Nephron progenitor cell (in vitro differentiated cells): Measurements from ENCODE around the gene PSEN1.

Experiments used
- DNase-seq: peaks from one replicate; pipeline ENCODE4 v3.0.0; 2021
- H3K27ac Mint-ChIP-seq: 2 replicates; pipeline ENCODE4 v1.8.0; 2021; ENCODE audit warnings: mild to moderate bottlenecking, moderate library complexity, mixed read lengths
- H3K27me3 Mint-ChIP-seq: 2 replicates; pipeline ENCODE4 v1.8.0; 2021; ENCODE audit warnings: mild to moderate bottlenecking, low read depth, mixed read lengths; ENCODE audit not compliant: poor library complexity
- H3K36me3 Mint-ChIP-seq: 2 replicates; pipeline ENCODE4 v1.8.0; 2021; ENCODE audit warnings: low read depth, mixed read lengths
- H3K4me1 Mint-ChIP-seq: 2 replicates; pipeline ENCODE4 v1.8.0; 2021; ENCODE audit warnings: mixed read lengths
- H3K4me3 Mint-ChIP-seq: 2 replicates; pipeline ENCODE4 v1.8.0; 2021; ENCODE audit warnings: mild to moderate bottlenecking, moderate library complexity, mixed read lengths
- H3K9me3 Mint-ChIP-seq: 2 replicates; pipeline ENCODE4 v1.8.0; 2021; ENCODE audit warnings: mild to moderate bottlenecking, moderate library complexity, mixed read lengths
- TF ChIP-seq, protein P1 (sequence below): fragments of 200-600 bp; sonication (generic); IDR thresholded peaks from 2 replicates; pipeline ENCODE4 v1.5.0; 2021; ENCODE audit warnings: antibody characterized with exemption

PSEN1 gene

DNA sequence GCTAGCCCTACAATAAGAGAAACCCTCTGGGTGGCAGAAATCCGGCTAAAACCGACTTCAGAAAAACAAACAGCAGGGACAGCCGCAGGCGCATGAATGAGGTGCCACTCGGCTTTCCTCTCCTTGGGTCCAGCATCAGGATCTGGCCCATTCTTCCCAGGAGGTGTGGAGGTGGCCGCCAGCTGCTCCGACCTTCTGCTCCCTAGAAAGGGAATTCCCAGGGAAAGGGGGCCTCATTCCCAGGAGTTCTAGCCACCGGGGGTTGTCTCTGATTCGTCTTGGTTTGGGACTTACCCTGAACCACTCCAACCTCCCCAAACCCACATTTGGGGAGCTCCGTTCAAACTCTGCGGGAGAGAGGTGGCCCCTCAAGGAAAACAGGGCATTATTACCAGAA, 114.0 kb downstream of the PSEN1 start:
- Mint-ChIP-seq H3K27me3 (peaks cover 14% of the 10 kb centered on the region), H3K4me3 (no peak overlapping the region), H3K9me3 (no peaks in the 10 kb centered on the region), H3K36me3 (no peaks in the 10 kb centered on the region), H3K27ac (no peak overlapping the region), H3K4me1 (peaks cover 61% of the 10 kb centered on the region)
- TF ChIP-seq, protein P1, sequence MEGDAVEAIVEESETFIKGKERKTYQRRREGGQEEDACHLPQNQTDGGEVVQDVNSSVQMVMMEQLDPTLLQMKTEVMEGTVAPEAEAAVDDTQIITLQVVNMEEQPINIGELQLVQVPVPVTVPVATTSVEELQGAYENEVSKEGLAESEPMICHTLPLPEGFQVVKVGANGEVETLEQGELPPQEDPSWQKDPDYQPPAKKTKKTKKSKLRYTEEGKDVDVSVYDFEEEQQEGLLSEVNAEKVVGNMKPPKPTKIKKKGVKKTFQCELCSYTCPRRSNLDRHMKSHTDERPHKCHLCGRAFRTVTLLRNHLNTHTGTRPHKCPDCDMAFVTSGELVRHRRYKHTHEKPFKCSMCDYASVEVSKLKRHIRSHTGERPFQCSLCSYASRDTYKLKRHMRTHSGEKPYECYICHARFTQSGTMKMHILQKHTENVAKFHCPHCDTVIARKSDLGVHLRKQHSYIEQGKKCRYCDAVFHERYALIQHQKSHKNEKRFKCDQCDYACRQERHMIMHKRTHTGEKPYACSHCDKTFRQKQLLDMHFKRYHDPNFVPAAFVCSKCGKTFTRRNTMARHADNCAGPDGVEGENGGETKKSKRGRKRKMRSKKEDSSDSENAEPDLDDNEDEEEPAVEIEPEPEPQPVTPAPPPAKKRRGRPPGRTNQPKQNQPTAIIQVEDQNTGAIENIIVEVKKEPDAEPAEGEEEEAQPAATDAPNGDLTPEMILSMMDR, result no peak
- DNase-seq, result no peak

DNA sequence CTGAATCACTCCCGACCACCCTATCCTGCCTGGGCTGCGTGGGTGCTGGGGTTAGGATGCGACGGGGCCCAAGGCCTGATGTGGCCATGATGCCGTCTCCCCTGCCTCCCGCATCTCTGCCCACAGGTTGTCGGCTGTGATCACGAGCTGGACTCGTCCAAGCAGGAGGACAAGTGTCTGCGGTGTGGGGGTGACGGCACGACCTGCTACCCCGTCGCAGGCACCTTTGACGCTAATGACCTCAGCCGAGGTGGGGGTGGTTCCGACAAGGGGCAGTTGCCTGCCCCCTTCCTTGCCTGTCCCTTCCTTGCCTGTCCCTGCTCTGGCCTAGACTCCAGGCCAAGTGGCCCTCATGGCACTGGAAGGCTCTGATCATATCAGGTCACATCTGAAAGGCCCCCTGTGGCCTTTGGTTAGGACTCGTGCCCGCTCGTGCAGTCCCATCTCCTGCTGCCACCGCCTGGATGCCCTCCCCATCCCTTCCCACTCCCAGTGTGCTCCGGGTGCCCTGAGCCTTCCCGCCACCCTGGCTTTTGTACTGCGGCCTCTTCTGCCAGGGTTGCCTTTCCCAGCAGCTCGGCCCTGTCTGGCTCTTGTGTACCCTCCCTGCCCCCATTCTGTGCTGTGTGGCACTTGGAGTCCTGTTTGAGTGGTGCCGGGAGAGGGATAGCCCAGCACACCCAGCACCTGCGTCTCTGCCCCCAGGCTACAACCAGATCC, 114.6 kb downstream of the PSEN1 start:
- H3K36me3 Mint-ChIP-seq, result no peaks in the 10 kb centered on the region
- DNase-seq, result no peak
- TF ChIP-seq, protein P1, result no peak
- peaks cover 62% of the 10 kb centered on the region for H3K4me1 Mint-ChIP-seq
- H3K9me3 Mint-ChIP-seq, result no peaks in the 10 kb centered on the region
- H3K4me3 Mint-ChIP-seq, result no peak overlapping the region
- peaks cover 14% of the 10 kb centered on the region for H3K27me3 Mint-ChIP-seq
- H3K27ac Mint-ChIP-seq, result no peak overlapping the region

DNA sequence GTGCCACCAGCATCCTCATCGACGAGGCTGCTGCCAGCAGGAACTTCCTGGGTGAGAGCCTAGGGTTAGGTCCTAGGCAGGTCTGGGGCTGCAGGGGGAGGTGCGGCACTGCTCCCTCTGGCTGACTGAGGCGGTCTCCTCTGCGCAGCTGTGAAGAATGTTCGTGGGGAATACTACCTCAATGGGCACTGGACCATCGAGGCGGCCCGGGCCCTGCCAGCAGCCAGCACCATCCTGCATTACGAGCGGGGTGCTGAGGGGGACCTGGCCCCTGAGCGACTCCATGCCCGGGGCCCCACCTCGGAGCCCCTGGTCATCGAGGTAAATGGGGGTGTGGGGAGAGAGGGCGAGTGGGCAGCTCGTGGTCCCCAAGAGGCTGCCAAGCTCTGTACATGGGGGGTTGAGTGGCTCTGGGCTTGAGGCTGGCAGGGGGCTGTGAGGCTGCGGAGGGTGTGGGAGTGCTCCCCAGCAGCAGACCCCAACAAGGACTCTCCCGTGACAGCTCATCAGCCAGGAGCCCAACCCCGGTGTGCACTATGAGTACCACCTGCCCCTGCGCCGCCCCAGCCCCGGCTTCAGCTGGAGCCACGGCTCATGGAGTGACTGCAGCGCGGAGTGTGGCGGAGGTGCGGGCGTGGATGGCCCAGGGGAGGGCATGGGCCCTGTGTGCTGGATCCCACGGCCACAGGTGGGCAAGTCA, 115.4 kb downstream of the PSEN1 start:
- H3K9me3 Mint-ChIP-seq, result no peaks in the 10 kb centered on the region
- no peak overlapping the region for H3K4me3 Mint-ChIP-seq
- H3K27me3 Mint-ChIP-seq, result peaks cover 9% of the 10 kb centered on the region
- H3K36me3 Mint-ChIP-seq, result no peaks in the 10 kb centered on the region
- no peak overlapping the region for H3K27ac Mint-ChIP-seq
- no peak for DNase-seq
- peaks cover 62% of the 10 kb centered on the region for H3K4me1 Mint-ChIP-seq
- TF ChIP-seq, protein P1, result no peak

DNA sequence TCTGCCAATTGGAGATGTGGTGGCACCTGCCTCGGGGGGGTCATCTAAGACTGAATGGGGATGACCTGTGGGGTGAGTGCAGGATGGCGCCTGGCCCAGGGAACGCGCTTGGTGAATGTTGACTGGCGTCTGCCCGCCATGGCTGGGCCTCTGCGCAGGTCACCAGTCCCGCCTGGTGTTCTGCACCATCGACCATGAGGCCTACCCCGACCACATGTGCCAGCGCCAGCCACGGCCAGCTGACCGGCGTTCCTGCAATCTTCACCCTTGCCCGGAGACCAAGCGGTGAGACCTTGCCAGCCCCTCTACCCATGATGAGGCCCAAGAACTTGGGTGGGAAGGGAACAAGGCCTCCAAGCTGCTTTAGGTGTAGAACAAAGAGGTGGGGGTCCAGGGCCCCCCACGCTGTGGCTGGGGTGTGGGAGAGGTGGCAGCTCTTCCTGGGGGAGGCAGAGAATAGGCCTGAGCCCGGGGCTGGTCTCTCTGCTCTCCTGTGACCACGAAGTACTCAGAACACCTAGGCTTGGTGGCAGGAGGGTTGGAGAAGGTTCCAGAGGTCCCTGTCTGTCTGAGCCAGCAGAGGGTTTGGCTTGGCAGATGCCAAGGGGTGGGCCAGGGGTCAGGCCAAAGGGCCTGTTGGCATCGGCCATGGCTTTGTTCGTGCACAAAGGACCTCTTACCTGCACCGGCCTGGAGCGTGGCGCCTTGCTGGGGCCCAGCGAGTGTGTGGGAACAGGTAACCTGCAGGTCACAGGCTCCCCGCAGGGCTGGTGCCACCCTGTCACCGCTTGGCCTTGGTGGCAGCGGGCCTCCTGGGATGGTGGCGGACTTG, 116.4 kb downstream of the PSEN1 start:
- H3K4me3 Mint-ChIP-seq, result no peak overlapping the region
- TF ChIP-seq, protein P1, result no peak
- peaks cover 6% of the 10 kb centered on the region for H3K27me3 Mint-ChIP-seq
- H3K36me3 Mint-ChIP-seq, result no peaks in the 10 kb centered on the region
- no peak for DNase-seq
- H3K4me1 Mint-ChIP-seq, result peaks cover 53% of the 10 kb centered on the region
- no peak overlapping the region for H3K27ac Mint-ChIP-seq
- H3K9me3 Mint-ChIP-seq, result no peaks in the 10 kb centered on the region

DNA sequence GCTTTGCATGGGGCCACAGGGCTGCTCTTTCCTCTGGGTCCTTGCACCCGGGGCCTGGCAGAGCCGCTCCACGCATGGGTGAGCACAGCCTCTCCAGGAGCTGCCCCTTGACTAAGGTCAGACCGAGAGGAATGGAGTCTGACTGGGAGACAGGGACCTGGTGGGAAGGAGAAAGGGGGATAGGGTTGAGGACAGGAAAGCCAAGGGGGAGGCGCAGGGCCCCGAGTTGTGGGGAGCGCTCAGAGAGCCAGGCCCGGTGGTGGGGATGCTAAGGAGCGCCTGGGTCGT, 117.0 kb downstream of the PSEN1 start:
- DNase-seq, result no peak
- Mint-ChIP-seq H3K27me3 (peaks cover 6% of the 10 kb centered on the region), H3K4me1 (peaks cover 47% of the 10 kb centered on the region), H3K27ac (no peak overlapping the region), H3K4me3 (no peak overlapping the region), H3K36me3 (no peaks in the 10 kb centered on the region), H3K9me3 (no peaks in the 10 kb centered on the region)
- TF ChIP-seq, protein P1, result no peak
